A673 (cell line): ENCODE measurements around the gene COL28A1. TPM values are rescaled to one million over a fixed set of nuclear protein-coding genes. Genes with fewer than 3 reads are reported as not detected.
"Not testable (repeated sequence)": the region's sequence is repeated elsewhere in the genome, so short reads cannot be mapped to it uniquely, and the experiment has no call there.

ENCODE experiments used
- BruUV-seq: library from RNA; stranded (reverse); fragments of 400-500 nt; replicated peaks from 2 replicates; lab custom pipeline; 2021; lab: Mats Ljungman, UMichigan
- CTCF ChIA-PET: fragments of 300-600 bp; sonication (Branson Sonifier 250); formaldehyde crosslinking; loops from one replicate; lab custom pipeline; 2022; ENCODE audit warnings: antibody characterized with exemption; lab: Charles Lee
- POLR2A ChIA-PET: fragments of 300-600 bp; sonication (Branson Sonifier 250); formaldehyde crosslinking; loops from one replicate; lab custom pipeline; 2022; ENCODE audit warnings: antibody characterized with exemption; ENCODE audit not compliant: low non-redundant PET; lab: Charles Lee
- DNase-seq: peaks from one replicate; pipeline ENCODE4 v3.0.0-alpha.2; 2015; ENCODE audit warnings: low spot score
- H3K27ac ChIP-seq: fragments of 200-600 bp; sonication (generic); 2 replicates; pipeline ENCODE4 v1.5.1; 2016; ENCODE audit warnings: mixed run types, low read depth, mild to moderate bottlenecking, mixed read lengths, antibody characterized with exemption, low read length; ENCODE audit not compliant: poor library complexity, severe bottlenecking
- H3K27me3 ChIP-seq: fragments of 200-600 bp; sonication (generic); replicated peaks from 2 replicates; pipeline ENCODE4 v1.6.1; 2017; ENCODE audit warnings: mixed run types, low read depth, mild to moderate bottlenecking, mixed read lengths, antibody characterized with exemption, low read length; ENCODE audit not compliant: insufficient read depth, poor library complexity
- H3K36me3 ChIP-seq: fragments of 200-600 bp; sonication (generic); 2 replicates; pipeline ENCODE4 v1.6.1; 2016; ENCODE audit warnings: mixed run types, mild to moderate bottlenecking, mixed read lengths, antibody characterized with exemption, low read length; ENCODE audit not compliant: insufficient read depth, poor library complexity, severe bottlenecking
- H3K4me1 ChIP-seq: fragments of 200-600 bp; sonication (generic); 2 replicates; pipeline ENCODE4 v1.6.1; 2017; ENCODE audit warnings: mixed run types, mild to moderate bottlenecking, mixed read lengths, antibody characterized with exemption, low read length; ENCODE audit not compliant: insufficient read depth, poor library complexity, severe bottlenecking
- H3K4me3 ChIP-seq: fragments of 200-600 bp; sonication (generic); 2 replicates; pipeline ENCODE4 v1.5.1; 2016; ENCODE audit warnings: low read depth, mixed run types, mild to moderate bottlenecking, mixed read lengths, low read length; ENCODE audit not compliant: poor library complexity, severe bottlenecking
- H3K9me3 ChIP-seq: fragments of 200-600 bp; sonication (generic); 2 replicates; pipeline ENCODE4 v1.6.1; 2016; ENCODE audit warnings: mixed run types, low read depth, mild to moderate bottlenecking, mixed read lengths, antibody characterized with exemption, low read length; ENCODE audit not compliant: poor library complexity, severe bottlenecking
- CTCF ChIP-seq: fragments of 300-800, 200-600 bp; sonication (generic); conservative IDR thresholded peaks from 2 replicates; pipeline ENCODE4 v1.5.1; 2017; ENCODE audit warnings: low read depth, mild to moderate bottlenecking, antibody characterized with exemption, low read length, moderate library complexity, mixed read lengths
- EZH2 ChIP-seq: fragments of 200-600 bp; sonication (generic); IDR thresholded peaks from 2 replicates; pipeline ENCODE4 v1.6.1; 2017; ENCODE audit warnings: borderline replicate concordance, low read depth, mild to moderate bottlenecking, mixed read lengths, antibody characterized with exemption, low read length; ENCODE audit not compliant: poor library complexity, severe bottlenecking
- intact Hi-C: fragments of 100-400 bp; cut with micrococcal nuclease; formaldehyde crosslinking; loops from one replicate; pipeline ENCODE4 v1.10.0; 2022; ENCODE audit not compliant: unreplicated experiment
- total RNA-seq: library from RNA; stranded (reverse); gene quantifications from 2 replicates; pipeline ENCODE4 v1.2.3, GENCODE V29; 2021

Gene COL28A1
- total RNA-seq, 1 experiment from 2014 or later, result 0.34 TPM

DNA sequence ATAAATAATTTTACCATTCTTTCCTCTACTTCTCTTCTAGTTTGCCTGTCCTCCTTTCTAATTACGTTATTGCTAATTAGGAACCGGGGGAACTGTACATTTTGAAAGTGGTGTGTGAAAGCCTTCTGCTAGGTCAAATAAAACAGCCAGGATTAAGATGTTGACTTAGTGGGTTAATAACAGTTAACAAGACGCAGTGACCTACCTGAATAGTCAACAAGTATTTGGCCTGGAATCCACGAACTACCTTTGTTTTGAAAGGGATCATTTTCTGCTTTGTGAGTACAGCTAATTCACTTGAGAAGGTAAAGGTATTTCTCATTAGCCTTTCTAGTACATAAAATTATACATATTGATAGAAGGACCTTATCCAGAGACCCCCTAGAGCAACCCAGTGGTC is 139.9 kb downstream of the COL28A1 start:
- no peak overlapping the region for H3K27ac ChIP-seq
- intact Hi-C loops, result no loop called here
- TF ChIP-seq EZH2 (no peak), CTCF (no peak)
- no peak for DNase-seq
- H3K4me3 ChIP-seq, result no peak overlapping the region
- no peaks in the 10 kb centered on the region for H3K36me3 ChIP-seq
- no peaks in the 10 kb centered on the region for H3K4me1 ChIP-seq
- no peaks in the 10 kb centered on the region for H3K9me3 ChIP-seq
- CTCF ChIA-PET, result no interaction called here
- no TSS peak for BruUV-seq
- POLR2A ChIA-PET, result no interaction called here
- no peaks in the 10 kb centered on the region for H3K27me3 ChIP-seq

DNA sequence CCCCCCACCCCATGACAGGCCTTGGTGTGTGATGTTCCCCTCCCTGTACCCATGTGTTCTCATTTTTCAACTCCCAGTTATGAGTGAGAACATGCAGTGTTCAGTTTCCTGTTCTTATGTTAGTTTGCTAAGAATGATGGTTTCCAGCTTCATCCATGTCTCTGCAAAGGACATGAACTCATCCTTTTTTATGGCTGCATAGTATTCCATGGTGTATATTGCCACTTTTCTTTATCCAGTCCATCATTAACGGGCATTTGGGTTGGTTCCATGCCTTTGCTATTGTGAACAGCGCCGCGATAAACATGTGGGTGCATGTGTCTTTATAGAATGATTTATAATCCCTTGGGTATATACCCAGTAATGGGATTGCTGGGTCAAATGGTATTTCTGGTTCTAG is 147.5 kb downstream of the COL28A1 start:
- H3K27me3 ChIP-seq, H3K9me3 ChIP-seq, H3K27ac ChIP-seq, CTCF ChIA-PET, H3K4me1 ChIP-seq, POLR2A ChIA-PET, DNase-seq, H3K36me3 ChIP-seq, intact Hi-C loops, BruUV-seq, H3K4me3 ChIP-seq: not testable (repeated sequence)

- no peaks in the 10 kb centered on the region for H3K9me3 ChIP-seq
- intact Hi-C loops, result no loop called here
- POLR2A ChIA-PET, result no interaction called here
Measured at GRCh38 chr7:7385421-7385820, 150.3 kb downstream of the COL28A1 start.

More at GRCh38 chr7:7385421-7385820, 150.3 kb downstream of the COL28A1 start:
- no peak for DNase-seq
- CTCF ChIA-PET, result no interaction called here
- H3K36me3 ChIP-seq, result no peaks in the 10 kb centered on the region
- H3K4me1 ChIP-seq, result no peaks in the 10 kb centered on the region
- peaks cover 3% of the 10 kb centered on the region for H3K27me3 ChIP-seq
- TF ChIP-seq EZH2 (no peak), CTCF (no peak)
- no peak overlapping the region for H3K4me3 ChIP-seq
- no TSS peak for BruUV-seq
- H3K27ac ChIP-seq, result no peak overlapping the region
